NCI-H187 treated with DMSO at 0.1 percent for 48 hours (cell line): Measurements from ENCODE around the gene TECR.
A peak's percentile ranks its signal among the peaks of the same experiment; 100 is the strongest.
"Not testable (repeated sequence)": the region's sequence is repeated elsewhere in the genome, so short reads cannot be mapped to it uniquely, and the experiment has no call there.

Experiments
- DNase-seq: peaks from one replicate; lab custom pipeline; 2025; lab: John Stamatoyannopoulos, UW

The TECR gene

GRCh38 chr19:14536926-14537692, 7.7 kb downstream of the TECR start:
- DNase-seq, result no peak

GRCh38 chr19:14540741-14541525, 11.5 kb downstream of the TECR start:
- DNase-seq, result no peak

- DNase-seq, result not testable (repeated sequence)
Measured at GRCh38 chr19:14541979-14542378, 12.6 kb downstream of the TECR start.

GRCh38 chr19:14542711-14543328, 13.4 kb downstream of the TECR start:
- no peak for DNase-seq

- DNase-seq, result no peak
Measured at GRCh38 chr19:14544047-14544446, 14.7 kb downstream of the TECR start.

- peak; percentile 35 for DNase-seq
Measured at GRCh38 chr19:14544977-14545715, 15.8 kb downstream of the TECR start.

- no peak for DNase-seq
Measured at GRCh38 chr19:14545716-14546082, 16.3 kb downstream of the TECR start.

GRCh38 chr19:14550201-14550754, 20.9 kb downstream of the TECR start:
- no peak for DNase-seq

- DNase-seq, result not testable (repeated sequence)
Measured at GRCh38 chr19:14551134-14552005, 22.0 kb downstream of the TECR start.

- DNase-seq, result not testable (repeated sequence)
Measured at GRCh38 chr19:14552006-14552360, 22.6 kb downstream of the TECR start.

GRCh38 chr19:14553042-14553938, 23.9 kb downstream of the TECR start:
- DNase-seq, result no peak

- DNase-seq, result no peak
Measured at GRCh38 chr19:14553939-14554243, 24.5 kb downstream of the TECR start.

GRCh38 chr19:14554382-14554812, 25.0 kb downstream of the TECR start:
- peak; percentile 33 for DNase-seq

GRCh38 chr19:14555918-14556661, 26.7 kb downstream of the TECR start:
- DNase-seq, result no peak

GRCh38 chr19:14556662-14557188, 27.3 kb downstream of the TECR start:
- DNase-seq, result no peak

- no peak for DNase-seq
Measured at GRCh38 chr19:14558370-14559066, 29.1 kb downstream of the TECR start.

- no peak for DNase-seq
Measured at GRCh38 chr19:14559916-14560775, 30.8 kb downstream of the TECR start.

- DNase-seq, result no peak
Measured at GRCh38 chr19:14560776-14561108, 31.3 kb downstream of the TECR start.
